Left renal cortex interstitium (tissue), 4 donors: Measurements from ENCODE around the gene GABARAPL1. TPM values are rescaled to one million over a fixed set of nuclear protein-coding genes. Genes with fewer than 3 reads are reported as not detected.
"Not testable (repeated sequence)": the region's sequence is repeated elsewhere in the genome, so short reads cannot be mapped to it uniquely, and the experiment has no call there.

Experiments used
- DNase-seq, 4 donors: peaks; one replicate each; pipeline ENCODE4 v3.0.0-alpha.2; 2013; ENCODE audit warnings: low read depth in 4 of 4, low spot score in 2 of 4, missing footprints in 1 of 4
- polyA plus RNA-seq, 4 donors: library from polyadenylated mRNA; unstranded; fragments of 120-200 nt; gene quantifications; one replicate each; pipeline ENCODE4 v1.2.1, GENCODE V29; 2013; ENCODE audit not compliant: insufficient read length in 4 of 4

GABARAPL1 gene
- polyA plus RNA-seq, 4 donors = 54.4 to 88.9 (median 75.0) TPM

GRCh38 chr12:10196210-10196609 is 16.5 kb upstream of the GABARAPL1 start:
- no peak for DNase-seq

GRCh38 chr12:10197879-10198278 is 14.8 kb upstream of the GABARAPL1 start:
- DNase-seq = no peak

- DNase-seq = not testable (repeated sequence)
Observed at GRCh38 chr12:10204495-10204894, 8.2 kb upstream of the GABARAPL1 start.

GRCh38 chr12:10205220-10205807 is 7.4 kb upstream of the GABARAPL1 start:
- DNase-seq = no peak

- DNase-seq = no peak
Observed at GRCh38 chr12:10207136-10207535, 5.5 kb upstream of the GABARAPL1 start.

GRCh38 chr12:10210225-10210624 is 2.5 kb upstream of the GABARAPL1 start:
- no peak for DNase-seq

GRCh38 chr12:10211101-10211939 is 1.4 kb upstream of the GABARAPL1 start:
- no peak for DNase-seq

GRCh38 chr12:10211940-10212738 is 538 bp upstream of the GABARAPL1 start:
- peak; percentile 82 to 90 (median 89) for DNase-seq

- peak; percentile 60 to 77 (median 66) for DNase-seq
Observed at GRCh38 chr12:10213168-10214135, 775 bp downstream of the GABARAPL1 start.

GRCh38 chr12:10214136-10214894 is 1.6 kb downstream of the GABARAPL1 start:
- peak in 2 of 4 donors; percentile 13 to 44 for DNase-seq

GRCh38 chr12:10214895-10215267 is 2.2 kb downstream of the GABARAPL1 start:
- DNase-seq = no peak

- no peak for DNase-seq
Observed at GRCh38 chr12:10215436-10215835, 2.8 kb downstream of the GABARAPL1 start.

GRCh38 chr12:10215946-10216345 is 3.3 kb downstream of the GABARAPL1 start:
- not testable (repeated sequence) for DNase-seq

GRCh38 chr12:10218021-10218420 is 5.3 kb downstream of the GABARAPL1 start:
- no peak for DNase-seq

- DNase-seq = no peak
Observed at GRCh38 chr12:10220398-10221077, 7.9 kb downstream of the GABARAPL1 start.

GRCh38 chr12:10221846-10222245 is 9.2 kb downstream of the GABARAPL1 start:
- no peak for DNase-seq

GRCh38 chr12:10223208-10223607 is 10.5 kb downstream of the GABARAPL1 start:
- no peak for DNase-seq

GRCh38 chr12:10225426-10225825 is 12.7 kb downstream of the GABARAPL1 start:
- DNase-seq = not testable (repeated sequence)

- no peak for DNase-seq
Observed at GRCh38 chr12:10226086-10226485, 13.4 kb downstream of the GABARAPL1 start.
